Osteocyte (in vitro differentiated cells): ENCODE measurements around the gene SYCP3. TPM values are rescaled to one million over a fixed set of nuclear protein-coding genes. Genes with fewer than 3 reads are reported as not detected.
A peak's percentile ranks its signal among the peaks of the same experiment; 100 is the strongest.

Experiments
- DNase-seq: peaks from one replicate; pipeline ENCODE4 v3.0.0; 2021; ENCODE audit warnings: mixed read lengths; ENCODE audit not compliant: unreplicated experiment; ENCODE audit errors: extremely low spot score
- H3K27ac Mint-ChIP-seq: one replicate; pipeline ENCODE4 v1.8.0; 2021; ENCODE audit warnings: mild to moderate bottlenecking, mixed read lengths; ENCODE audit not compliant: unreplicated experiment
- H3K27me3 Mint-ChIP-seq: one replicate; pipeline ENCODE4 v1.8.0; 2021; ENCODE audit warnings: mixed read lengths; ENCODE audit not compliant: unreplicated experiment
- H3K36me3 Mint-ChIP-seq: one replicate; pipeline ENCODE4 v1.8.0; 2021; ENCODE audit warnings: mixed read lengths; ENCODE audit not compliant: unreplicated experiment
- H3K4me1 Mint-ChIP-seq: one replicate; pipeline ENCODE4 v1.8.0; 2021; ENCODE audit warnings: mixed read lengths; ENCODE audit not compliant: unreplicated experiment
- H3K4me3 Mint-ChIP-seq: one replicate; pipeline ENCODE4 v1.8.0; 2021; ENCODE audit warnings: mild to moderate bottlenecking, moderate library complexity, mixed read lengths; ENCODE audit not compliant: unreplicated experiment
- H3K9me3 Mint-ChIP-seq: one replicate; pipeline ENCODE4 v1.8.0; 2021; ENCODE audit warnings: mixed read lengths; ENCODE audit not compliant: unreplicated experiment
- CTCF ChIP-seq: fragments of 200-600 bp; sonication (generic); IDR thresholded peaks from 2 replicates; pipeline ENCODE4 v1.5.0; 2021; ENCODE audit warnings: antibody characterized with exemption, mild to moderate bottlenecking, moderate library complexity
- total RNA-seq: library from RNA; stranded (reverse); gene quantifications from 2 replicates; pipeline ENCODE4 v1.2.1, GENCODE V29; 2021

The SYCP3 gene
- total RNA-seq, 1 donor from 2014 or later: not detected

GRCh38 chr12:101720118-101720517, 19.1 kb downstream of the SYCP3 start:
- peaks cover 3% of the 10 kb centered on the region for H3K4me1 Mint-ChIP-seq
- no peaks in the 10 kb centered on the region for H3K9me3 Mint-ChIP-seq
- no peak overlapping the region for H3K4me3 Mint-ChIP-seq
- H3K27me3 Mint-ChIP-seq: no peaks in the 10 kb centered on the region
- TF ChIP-seq CTCF: no peak
- no peak for DNase-seq
- H3K36me3 Mint-ChIP-seq: peaks cover 8% of the 10 kb centered on the region
- no peak overlapping the region for H3K27ac Mint-ChIP-seq

DNA sequence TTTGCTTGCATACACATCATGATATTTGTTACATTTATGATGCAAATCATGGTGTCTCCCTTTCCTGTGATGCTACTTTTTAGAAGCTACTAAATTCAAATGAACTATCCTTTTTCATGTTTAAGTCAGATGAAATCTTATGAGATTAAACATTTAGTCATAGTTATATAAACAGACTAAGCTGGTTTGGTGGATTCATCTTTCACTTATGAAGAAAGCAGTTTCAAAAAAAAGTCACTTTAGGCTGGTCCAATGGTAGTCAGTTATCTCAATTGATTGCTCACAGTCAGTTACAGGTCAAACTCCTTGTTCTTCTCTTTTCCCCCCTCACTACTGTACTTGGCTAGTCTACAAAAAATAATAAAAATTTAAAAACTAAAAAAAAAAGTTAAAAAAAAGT, 19.7 kb downstream of the SYCP3 start:
- DNase-seq: no peak
- Mint-ChIP-seq H3K27ac (no peak overlapping the region), H3K27me3 (no peaks in the 10 kb centered on the region), H3K4me1 (peaks cover 3% of the 10 kb centered on the region), H3K9me3 (no peaks in the 10 kb centered on the region), H3K36me3 (peaks cover 5% of the 10 kb centered on the region), H3K4me3 (no peak overlapping the region)
- TF ChIP-seq CTCF: no peak

- TF ChIP-seq CTCF: no peak
- no peak overlapping the region for H3K4me3 Mint-ChIP-seq
- no peaks in the 10 kb centered on the region for H3K27me3 Mint-ChIP-seq
- H3K9me3 Mint-ChIP-seq: no peaks in the 10 kb centered on the region
- no peak for DNase-seq
- H3K4me1 Mint-ChIP-seq: peaks cover 20% of the 10 kb centered on the region
- no peak overlapping the region for H3K27ac Mint-ChIP-seq
- no peaks in the 10 kb centered on the region for H3K36me3 Mint-ChIP-seq
These were observed 24.3 kb downstream of the SYCP3 start for GRCh38 chr12:101714877-101715444.

- no peak overlapping the region for H3K4me3 Mint-ChIP-seq
- no peaks in the 10 kb centered on the region for H3K36me3 Mint-ChIP-seq
- no peaks in the 10 kb centered on the region for H3K9me3 Mint-ChIP-seq
- H3K27ac Mint-ChIP-seq: no peak overlapping the region
- no peak for TF ChIP-seq CTCF
- no peaks in the 10 kb centered on the region for H3K27me3 Mint-ChIP-seq
- H3K4me1 Mint-ChIP-seq: peaks cover 17% of the 10 kb centered on the region
- no peak for DNase-seq
These were observed 25.3 kb downstream of the SYCP3 start for GRCh38 chr12:101713930-101714329.

- no peak for DNase-seq
- Mint-ChIP-seq H3K27me3 (no peaks in the 10 kb centered on the region), H3K4me3 (no peak overlapping the region), H3K27ac (peak overlapping the region; percentile 36), H3K9me3 (no peaks in the 10 kb centered on the region), H3K4me1 (peaks cover 17% of the 10 kb centered on the region), H3K36me3 (no peaks in the 10 kb centered on the region)
- TF ChIP-seq CTCF: no peak
These were observed 26.1 kb downstream of the SYCP3 start for GRCh38 chr12:101713059-101713682.
